AG04450 (cell line): ENCODE data around the gene NRTN. TPM values are rescaled to one million over a fixed set of nuclear protein-coding genes. Genes with fewer than 3 reads are reported as not detected.
"Not testable (repeated sequence)": the region's sequence is repeated elsewhere in the genome, so short reads cannot be mapped to it uniquely, and the experiment has no call there.

Experiments
- CTCF ChIA-PET: fragments of 300-600, 350-600 bp; formaldehyde crosslinking; extraction: SDS; loops from one replicate; lab custom pipeline; 2022; ENCODE audit warnings: antibody characterized with exemption, inconsistent platforms; lab: Charles Lee
- POLR2A ChIA-PET: fragments of 350-600 bp; formaldehyde crosslinking; extraction: SDS; loops from one replicate; lab custom pipeline; 2021; ENCODE audit warnings: antibody characterized with exemption, inconsistent platforms; lab: Yijun Ruan, JAX
- DNase-seq: peaks from one replicate; pipeline ENCODE4 v3.0.0-alpha.2; 2011; ENCODE audit warnings: low read depth, low spot score
- H3K27ac ChIP-seq: one replicate; pipeline ENCODE4 v1.5.1; 2012; ENCODE audit warnings: low read depth, low read length, control low read depth
- H3K27me3 ChIP-seq: one replicate; pipeline ENCODE4 v1.6.0; 2012; ENCODE audit warnings: low read length; ENCODE audit not compliant: control insufficient read depth, insufficient read depth
- H3K4me3 ChIP-seq: 2 replicates; pipeline ENCODE4 v1.5.1; 2011; ENCODE audit warnings: mild to moderate bottlenecking, low read depth, low read length, control low read depth
- H3K9me3 ChIP-seq: 2 replicates; pipeline ENCODE4 v1.5.1; 2012; ENCODE audit warnings: low read length; ENCODE audit not compliant: control insufficient read depth, insufficient read depth
- CTCF ChIP-seq: IDR thresholded peaks from 2 replicates; pipeline ENCODE4 v1.5.1; 2011; ENCODE audit warnings: low read depth, low read length, control low read depth, inconsistent platforms
- polyA plus RNA-seq: library from polyadenylated mRNA; depleted of rRNA; stranded (reverse); fragments of >200 nt; gene quantifications from 2 replicates; pipeline ENCODE4 v1.2.3, GENCODE V29; 2011

NRTN gene
- polyA plus RNA-seq, 1 experiment: 0.24 TPM

DNA sequence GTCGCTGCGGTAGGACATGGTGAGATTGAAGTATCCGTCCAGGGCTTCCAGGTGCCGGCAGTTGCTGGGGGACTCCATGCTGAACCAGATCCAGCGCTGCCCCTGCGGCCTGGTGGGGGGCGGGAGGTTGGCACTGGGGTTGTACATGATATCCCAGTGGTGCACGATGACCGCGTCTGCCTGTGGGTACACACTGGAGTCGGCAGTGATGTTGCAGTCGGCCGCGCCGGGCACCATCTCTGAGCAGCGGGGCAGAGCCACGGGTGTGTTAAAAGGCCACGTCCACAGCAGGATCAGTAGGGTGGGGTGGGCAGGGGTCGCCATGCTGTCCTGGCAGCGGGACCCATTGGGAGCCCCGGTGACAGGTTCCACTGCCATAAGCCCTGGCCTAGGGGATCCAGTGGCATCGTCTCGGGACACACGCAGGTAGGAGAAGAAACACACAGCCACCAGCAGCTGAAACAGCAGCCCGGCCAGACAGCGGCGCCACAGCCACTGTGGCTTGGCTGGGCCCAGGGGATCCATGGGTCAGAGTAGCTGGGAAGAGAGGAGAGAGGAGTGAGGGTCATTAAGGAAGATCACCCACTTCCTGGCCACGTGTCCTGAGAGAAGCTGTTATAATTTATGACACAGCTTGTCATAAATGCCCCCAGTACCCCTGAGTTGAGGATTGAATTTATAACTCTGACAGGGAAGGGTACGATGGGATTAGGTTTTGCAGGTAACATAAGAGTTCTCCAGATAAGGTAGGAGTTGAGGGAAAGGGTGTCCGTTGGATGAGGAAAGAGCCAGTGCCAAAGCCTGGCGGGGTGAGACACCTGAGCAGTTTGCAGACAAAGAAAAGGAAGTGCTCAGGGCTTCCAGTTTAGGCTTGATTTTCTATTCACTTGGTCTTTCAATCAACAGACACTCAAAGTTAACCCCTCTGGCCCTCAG lies 62.6 kb downstream of the NRTN start:
- Histone ChIP-seq H3K9me3 (no peaks in the 10 kb centered on the region), H3K4me3 (no peak overlapping the region), H3K27me3 (peaks cover 6% of the 10 kb centered on the region), H3K27ac (no peak overlapping the region)
- CTCF ChIA-PET: no interaction called here
- no peak for DNase-seq
- TF ChIP-seq CTCF: no peak
- POLR2A ChIA-PET: interaction anchor here (0.6 kb wide), 1 partner anchor 49 kb away, joined by 3 read pairs; no protein-coding TSS in a partner anchor

DNA sequence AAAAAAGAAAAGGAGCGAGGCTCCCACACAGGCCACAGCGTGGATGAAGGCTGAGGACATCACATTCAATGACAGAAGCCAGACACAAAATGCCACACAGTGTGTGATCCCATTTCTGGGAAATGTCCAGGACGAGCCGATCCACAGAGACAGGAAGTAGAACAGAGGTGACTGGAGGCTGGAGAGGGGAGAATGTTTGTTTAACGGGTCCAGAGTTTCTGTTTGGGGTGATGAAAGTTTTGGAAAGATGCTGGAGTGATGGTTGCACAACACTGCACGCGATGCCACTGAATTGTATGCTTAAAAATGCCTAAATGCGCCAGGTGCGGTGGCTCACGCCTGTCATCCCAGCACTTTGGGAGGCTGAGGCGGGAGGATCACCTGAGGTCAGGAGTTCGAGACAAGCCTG lies 66.1 kb downstream of the NRTN start:
- Histone ChIP-seq H3K4me3 (no peak overlapping the region), H3K27ac (no peak overlapping the region), H3K27me3 (peaks cover 6% of the 10 kb centered on the region), H3K9me3 (peaks cover 3% of the 10 kb centered on the region; the same call in 1 of the 2 replicates)
- DNase-seq: no peak
- CTCF ChIA-PET: no interaction called here
- TF ChIP-seq CTCF: no peak
- POLR2A ChIA-PET: no interaction called here

GRCh38 chr19:5873617-5874199 lies 68.8 kb downstream of the NRTN start:
- ChIA-PET POLR2A (no interaction called here), CTCF (interaction anchor here (0.6 to 1.8 kb wide), 2 partner anchors 69 to 190 kb away, joined by 8 to 10 read pairs; no protein-coding TSS in a partner anchor)
- Histone ChIP-seq H3K9me3 (peaks cover 3% of the 10 kb centered on the region; the same call in 1 of the 2 replicates), H3K27me3 (peaks cover 7% of the 10 kb centered on the region), H3K27ac (no peak overlapping the region), H3K4me3 (no peak overlapping the region)
- TF ChIP-seq CTCF: no peak
- no peak for DNase-seq

GRCh38 chr19:5874496-5874895 lies 69.6 kb downstream of the NRTN start:
- ChIA-PET POLR2A (interaction anchor here (0.8 kb wide), 1 partner anchor 47 kb away, joined by 8 read pairs; no protein-coding TSS in a partner anchor), CTCF (interaction anchor here (0.7 kb wide), 1 partner anchor 70 kb away, joined by 5 read pairs; no protein-coding TSS in a partner anchor)
- DNase-seq, H3K27ac ChIP-seq, H3K27me3 ChIP-seq, H3K9me3 ChIP-seq, H3K4me3 ChIP-seq: not testable (repeated sequence)

DNA sequence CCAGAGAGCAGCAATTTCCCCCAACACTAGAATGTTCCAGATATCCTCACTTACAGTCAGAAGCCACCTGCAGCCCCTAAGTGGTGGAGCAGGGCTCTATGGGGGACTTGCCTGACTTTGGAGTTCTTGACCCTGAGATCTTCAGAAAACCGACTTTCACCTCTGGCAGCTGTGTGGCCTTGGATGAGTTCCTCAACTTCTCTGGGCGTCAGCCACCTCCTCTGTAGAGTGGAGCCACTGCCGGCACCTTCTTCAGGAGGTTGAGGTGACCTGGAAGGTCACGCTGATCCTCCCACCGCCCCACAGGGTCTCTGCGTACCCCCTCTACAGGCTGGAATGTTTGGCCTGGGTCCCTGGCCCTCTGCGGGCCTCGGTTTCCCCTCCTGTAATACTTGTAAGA lies 72.6 kb downstream of the NRTN start:
- POLR2A ChIA-PET: no interaction called here
- peaks cover 3% of the 10 kb centered on the region; the same call in 1 of the 2 replicates for H3K9me3 ChIP-seq

More for the DNA sequence above, 72.6 kb downstream of the NRTN start:
- H3K27me3 ChIP-seq: peaks cover 6% of the 10 kb centered on the region
- H3K27ac ChIP-seq: no peak overlapping the region
- DNase-seq: no peak
- TF ChIP-seq CTCF: no peak
- H3K4me3 ChIP-seq: no peak overlapping the region
- CTCF ChIA-PET: interaction anchor here (3.9 kb wide), 1 partner anchor 74 kb away, joined by 20 read pairs; no protein-coding TSS in a partner anchor
